ENCODE data around the gene MRPL33.
A peak's percentile ranks its signal among the peaks of the same experiment; 100 is the strongest.

MRPL33 gene

DNA sequence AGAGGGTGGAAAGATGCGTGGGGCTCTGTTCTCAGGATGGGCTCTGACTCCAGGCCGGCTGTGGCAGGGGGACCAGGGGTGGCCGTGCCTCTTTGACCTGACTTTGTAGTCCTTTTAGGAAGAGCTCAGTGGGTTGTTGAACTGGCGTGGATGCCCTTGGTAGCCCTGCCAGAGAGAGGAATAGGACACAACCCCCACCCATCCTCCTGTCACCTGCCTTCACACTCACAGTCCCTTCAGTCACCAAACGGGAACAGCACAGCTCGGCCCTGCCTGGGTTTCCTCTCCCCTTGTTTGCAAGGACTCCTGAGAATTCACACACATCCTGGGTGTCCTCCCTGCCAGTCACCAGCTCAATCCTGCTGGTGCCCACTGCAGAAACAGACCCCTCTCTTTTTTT, 20.1 kb upstream of the MRPL33 start:
- Histone ChIP-seq H3K36me3 (ENCODE audit: control insufficient read depth in 1 of 2, insufficient read depth in 2 of 2, low read length in 2 of 2) (no peaks in the 10 kb centered on the region), H3K4me1 (ENCODE audit: control insufficient read depth in 1 of 2, insufficient read depth in 2 of 2, low read length in 2 of 2) (peaks cover 3 to 11% of the 10 kb centered on the region in 2 experiments), H3K4ac (ENCODE audit: low read depth, low read length) (no peak overlapping the region), H2BK12ac (ENCODE audit: low read length) (peak overlapping the region; percentile 53), H3K79me2 (ENCODE audit: control insufficient read depth, insufficient read depth, low read length, poor library complexity) (peaks cover 2% of the 10 kb centered on the region), H3K79me1 (ENCODE audit: low read length) (peaks cover 5% of the 10 kb centered on the region), H2AFZ (ENCODE audit: insufficient read depth, low read length, poor library complexity) (no peak overlapping the region), H4K91ac (ENCODE audit: low read depth, low read length) (no peak overlapping the region), H3K23ac (ENCODE audit: low read length) (no peak overlapping the region), H3K27ac (ENCODE audit: low read depth, low read length) (no peak overlapping the region), H4K12ac (ENCODE audit: low read depth, low read length) (no peak overlapping the region), H3K4me2 (ENCODE audit: low read length) (no peak overlapping the region), H3K18ac (ENCODE audit: low read length) (no peak overlapping the region), H2BK120ac (ENCODE audit: insufficient read depth, low read length, poor library complexity) (no peak overlapping the region), H3K9me3 (ENCODE audit: insufficient read depth, low read depth, low read length) (peaks cover 2% of the 10 kb centered on the region), H3K14ac (ENCODE audit: low read length) (no peak overlapping the region), H2BK5ac (ENCODE audit: low read depth, low read length, poor library complexity) (no peak overlapping the region), H3K4me3 (ENCODE audit: low read depth, low read length) (no peak overlapping the region), H4K8ac (ENCODE audit: low read depth, low read length) (peak overlapping the region; percentile 33), H2AK5ac (ENCODE audit: low read length) (no peak overlapping the region), H3K27me3 (ENCODE audit: insufficient read depth, low read length) (no peaks in the 10 kb centered on the region), H3K9ac (ENCODE audit: low read length) (no peak overlapping the region)
- no peak for DNase-seq
- WGBS (ENCODE audit: extremely low coverage, insufficient coverage, insufficient read length): no CpG with 5 or more reads among the region's 6 CpGs

DNA sequence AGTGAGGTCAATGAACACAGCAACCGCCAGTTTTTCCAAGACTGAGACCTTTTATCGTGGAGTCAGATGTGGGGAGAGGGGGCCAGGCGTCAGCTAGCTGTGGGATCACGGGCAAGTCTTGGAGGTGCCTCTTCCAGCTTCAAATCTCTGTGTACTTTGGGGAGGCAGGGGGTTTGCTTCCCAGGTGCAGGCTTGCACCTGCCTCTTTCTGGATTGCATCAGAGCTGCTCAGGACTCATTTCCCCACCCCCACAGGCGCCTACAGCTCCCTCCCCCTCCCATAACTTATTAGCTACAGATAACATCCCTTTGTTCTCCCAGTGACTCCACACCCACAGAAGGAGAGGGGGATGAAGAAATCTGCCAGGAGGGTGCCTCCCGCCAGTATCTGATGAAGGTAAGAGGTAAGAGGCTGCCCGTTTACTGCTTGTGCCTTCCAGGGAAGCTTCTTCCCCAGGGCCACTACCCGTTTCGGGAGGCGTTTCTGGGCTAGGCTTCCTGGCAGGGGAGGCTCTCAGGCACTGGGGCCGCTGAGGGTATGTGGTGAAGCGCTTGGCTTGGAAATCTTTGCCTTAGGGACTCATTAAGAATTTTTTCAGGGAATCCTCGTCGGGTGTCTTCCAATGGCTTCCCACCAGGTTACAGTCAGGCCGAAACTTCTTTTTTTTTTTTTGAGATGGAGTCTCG, 18.8 kb upstream of the MRPL33 start:
- Histone ChIP-seq H4K91ac (ENCODE audit: low read depth, low read length) (peak overlapping the region; percentile 81), H3K27me3 (ENCODE audit: insufficient read depth, low read length) (no peaks in the 10 kb centered on the region), H3K27ac (ENCODE audit: low read depth, low read length) (peak overlapping the region; percentile 21), H3K4me2 (ENCODE audit: low read length) (peak overlapping the region; percentile 74), H3K4me3 (ENCODE audit: low read depth, low read length) (peak overlapping the region; percentile 25), H2BK120ac (ENCODE audit: insufficient read depth, low read length, poor library complexity) (peak overlapping the region; percentile 83), H2BK12ac (ENCODE audit: low read length) (peak overlapping the region; percentile 61), H4K8ac (ENCODE audit: low read depth, low read length) (peak overlapping the region; percentile 76), H2AK5ac (ENCODE audit: low read length) (no peak overlapping the region), H3K9me3 (ENCODE audit: insufficient read depth, low read depth, low read length) (peaks cover 2% of the 10 kb centered on the region), H2AFZ (ENCODE audit: insufficient read depth, low read length, poor library complexity) (no peak overlapping the region), H2BK5ac (ENCODE audit: low read depth, low read length, poor library complexity) (peak overlapping the region; percentile 87), H3K9ac (ENCODE audit: low read length) (no peak overlapping the region), H3K36me3 (ENCODE audit: control insufficient read depth in 1 of 2, insufficient read depth in 2 of 2, low read length in 2 of 2) (no peaks in the 10 kb centered on the region), H3K79me1 (ENCODE audit: low read length) (peaks cover 5% of the 10 kb centered on the region), H3K18ac (ENCODE audit: low read length) (peak overlapping the region; percentile 51), H3K23ac (ENCODE audit: low read length) (no peak overlapping the region), H4K12ac (ENCODE audit: low read depth, low read length) (peak overlapping the region; percentile 26), H3K79me2 (ENCODE audit: control insufficient read depth, insufficient read depth, low read length, poor library complexity) (peaks cover 2% of the 10 kb centered on the region), H3K4me1 (ENCODE audit: control insufficient read depth in 1 of 2, insufficient read depth in 2 of 2, low read length in 2 of 2) (peaks cover 3 to 11% of the 10 kb centered on the region in 2 experiments), H3K14ac (ENCODE audit: low read length) (peak overlapping the region; percentile 80), H3K4ac (ENCODE audit: low read depth, low read length) (peak overlapping the region; percentile 52)
- WGBS (ENCODE audit: extremely low coverage, insufficient coverage, insufficient read length): no CpG with 5 or more reads among the region's 16 CpGs
- peak; percentile 85 to 88 for DNase-seq

DNA sequence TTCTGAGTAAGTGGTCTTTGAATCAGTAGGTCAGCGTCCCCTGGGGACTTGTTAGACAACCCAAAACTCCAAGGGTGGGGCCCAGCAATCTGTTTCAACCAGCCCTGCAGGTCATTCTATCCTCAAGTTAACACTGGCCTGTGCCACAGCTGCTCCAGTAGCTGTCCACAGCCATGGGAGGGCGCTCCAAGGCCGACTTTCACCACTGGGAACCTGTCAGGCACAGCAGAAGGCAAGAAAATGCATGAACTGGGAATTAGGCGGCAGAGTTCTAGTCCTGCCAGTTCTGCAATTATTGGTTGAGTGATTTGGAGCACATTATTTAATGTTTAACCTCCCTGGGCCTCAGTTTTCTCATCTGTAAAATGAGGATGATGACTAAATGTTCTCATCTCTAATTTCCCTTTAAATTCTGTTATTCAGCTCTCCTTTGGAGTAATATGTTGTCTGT, 17.4 kb upstream of the MRPL33 start:
- H3K79me2 ChIP-seq (ENCODE audit: control insufficient read depth, insufficient read depth, low read length, poor library complexity): peaks cover 2% of the 10 kb centered on the region
- H3K27me3 ChIP-seq (ENCODE audit: insufficient read depth, low read length): no peaks in the 10 kb centered on the region
- peaks cover 5% of the 10 kb centered on the region for H3K79me1 ChIP-seq (ENCODE audit: low read length)
- H2BK12ac ChIP-seq (ENCODE audit: low read length): no peak overlapping the region
- H3K27ac ChIP-seq (ENCODE audit: low read depth, low read length): no peak overlapping the region
- no peak overlapping the region for H3K4me2 ChIP-seq (ENCODE audit: low read length)
- H3K4me1 ChIP-seq (ENCODE audit: control insufficient read depth in 1 of 2, insufficient read depth in 2 of 2, low read length in 2 of 2): peaks cover 3 to 11% of the 10 kb centered on the region in 2 experiments
- H3K36me3 ChIP-seq (ENCODE audit: control insufficient read depth in 1 of 2, insufficient read depth in 2 of 2, low read length in 2 of 2): no peaks in the 10 kb centered on the region
- no peak overlapping the region for H2BK120ac ChIP-seq (ENCODE audit: insufficient read depth, low read length, poor library complexity)
- no peak overlapping the region for H4K91ac ChIP-seq (ENCODE audit: low read depth, low read length)
- H3K23ac ChIP-seq (ENCODE audit: low read length): no peak overlapping the region
- no peak overlapping the region for H3K4me3 ChIP-seq (ENCODE audit: low read depth, low read length)
- no peak overlapping the region for H4K12ac ChIP-seq (ENCODE audit: low read depth, low read length)
- no peak overlapping the region for H2AFZ ChIP-seq (ENCODE audit: insufficient read depth, low read length, poor library complexity)
- H3K18ac ChIP-seq (ENCODE audit: low read length): no peak overlapping the region
- no peak overlapping the region for H4K8ac ChIP-seq (ENCODE audit: low read depth, low read length)
- no peak overlapping the region for H2AK5ac ChIP-seq (ENCODE audit: low read length)
- DNase-seq: peak; percentile 75 to 84
- H3K4ac ChIP-seq (ENCODE audit: low read depth, low read length): no peak overlapping the region
- no peak overlapping the region for H2BK5ac ChIP-seq (ENCODE audit: low read depth, low read length, poor library complexity)
- H3K14ac ChIP-seq (ENCODE audit: low read length): no peak overlapping the region
- no CpG with 5 or more reads among the region's 4 CpGs for WGBS (ENCODE audit: extremely low coverage, insufficient coverage, insufficient read length)
- H3K9me3 ChIP-seq (ENCODE audit: insufficient read depth, low read depth, low read length): peaks cover 2% of the 10 kb centered on the region
- no peak overlapping the region for H3K9ac ChIP-seq (ENCODE audit: low read length)

DNA sequence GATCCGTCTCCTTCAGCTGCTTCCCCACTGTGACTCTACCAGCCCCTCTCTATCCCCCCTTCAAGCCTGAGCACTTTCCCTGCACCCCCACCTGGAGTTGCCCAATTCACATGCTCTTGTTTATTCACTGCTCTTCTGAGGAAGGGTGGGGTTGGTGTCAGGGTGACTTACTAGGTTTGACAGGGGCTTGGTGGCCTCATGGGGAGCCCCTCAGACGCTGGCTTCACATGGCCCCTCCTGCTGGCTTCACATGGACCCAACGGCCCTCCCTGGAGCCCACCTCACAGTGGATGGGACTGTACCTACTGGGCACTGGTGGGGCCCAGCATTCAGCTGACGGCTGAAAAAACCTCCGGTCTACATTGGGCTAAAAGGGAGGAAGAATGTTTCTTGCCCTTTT, 16.7 kb upstream of the MRPL33 start:
- peaks cover 5% of the 10 kb centered on the region for H3K79me1 ChIP-seq (ENCODE audit: low read length)
- peaks cover 2% of the 10 kb centered on the region for H3K9me3 ChIP-seq (ENCODE audit: insufficient read depth, low read depth, low read length)
- no peaks in the 10 kb centered on the region for H3K27me3 ChIP-seq (ENCODE audit: insufficient read depth, low read length)
- H3K4me3 ChIP-seq (ENCODE audit: low read depth, low read length): no peak overlapping the region
- no peak overlapping the region for H2BK120ac ChIP-seq (ENCODE audit: insufficient read depth, low read length, poor library complexity)
- H2AK5ac ChIP-seq (ENCODE audit: low read length): no peak overlapping the region
- H4K12ac ChIP-seq (ENCODE audit: low read depth, low read length): no peak overlapping the region
- no peak overlapping the region for H3K23ac ChIP-seq (ENCODE audit: low read length)
- WGBS (ENCODE audit: extremely low coverage, insufficient coverage, insufficient read length): no CpG with 5 or more reads among the region's 5 CpGs
- H3K36me3 ChIP-seq (ENCODE audit: control insufficient read depth in 1 of 2, insufficient read depth in 2 of 2, low read length in 2 of 2): no peaks in the 10 kb centered on the region
- DNase-seq: no peak
- H3K79me2 ChIP-seq (ENCODE audit: control insufficient read depth, insufficient read depth, low read length, poor library complexity): peaks cover 2% of the 10 kb centered on the region
- H4K91ac ChIP-seq (ENCODE audit: low read depth, low read length): peak overlapping the region; percentile 42
- peak overlapping the region; percentile 52 for H2BK12ac ChIP-seq (ENCODE audit: low read length)
- H3K27ac ChIP-seq (ENCODE audit: low read depth, low read length): no peak overlapping the region
- no peak overlapping the region for H2BK5ac ChIP-seq (ENCODE audit: low read depth, low read length, poor library complexity)
- H3K4ac ChIP-seq (ENCODE audit: low read depth, low read length): no peak overlapping the region
- no peak overlapping the region for H3K4me2 ChIP-seq (ENCODE audit: low read length)
- no peak overlapping the region for H3K18ac ChIP-seq (ENCODE audit: low read length)
- no peak overlapping the region for H3K9ac ChIP-seq (ENCODE audit: low read length)
- peaks cover 3 to 11% of the 10 kb centered on the region in 2 experiments for H3K4me1 ChIP-seq (ENCODE audit: control insufficient read depth in 1 of 2, insufficient read depth in 2 of 2, low read length in 2 of 2)
- H2AFZ ChIP-seq (ENCODE audit: insufficient read depth, low read length, poor library complexity): no peak overlapping the region
- peak overlapping the region; percentile 40 for H3K14ac ChIP-seq (ENCODE audit: low read length)
- H4K8ac ChIP-seq (ENCODE audit: low read depth, low read length): no peak overlapping the region

Data from trophoblast cell (in vitro differentiated cells and primary cell).